Kidney epithelial cell (primary cell): Measurements from ENCODE around the gene GGCX. TPM values are rescaled to one million over a fixed set of nuclear protein-coding genes. Genes with fewer than 3 reads are reported as not detected.
A peak's percentile ranks its signal among the peaks of the same experiment; 100 is the strongest.

Experiments used
- DNase-seq: peaks from one replicate; pipeline ENCODE4 v3.0.0-alpha.2; 2010; ENCODE audit warnings: low read depth
- H3K27me3 ChIP-seq: 2 replicates; pipeline ENCODE4 v1.6.0; 2011; ENCODE audit warnings: low read length; ENCODE audit not compliant: control insufficient read depth, insufficient read depth
- H3K36me3 ChIP-seq: 2 replicates; pipeline ENCODE4 v1.5.1; 2011; ENCODE audit warnings: low read length; ENCODE audit not compliant: control insufficient read depth, insufficient read depth
- H3K4me3 ChIP-seq: 2 replicates; pipeline ENCODE4 v1.5.1; 2011; ENCODE audit warnings: low read depth, mild to moderate bottlenecking, control low read depth, low read length
- CTCF ChIP-seq: IDR thresholded peaks from 2 replicates; pipeline ENCODE4 v1.5.1; 2011; ENCODE audit warnings: mild to moderate bottlenecking, moderate library complexity, low read length, control low read depth, inconsistent platforms; ENCODE audit not compliant: insufficient read depth, poor library complexity, severe bottlenecking
- total RNA-seq: library from RNA; depleted of rRNA; stranded (reverse); fragments of >200 nt; gene quantifications from 2 replicates; pipeline ENCODE4 v1.2.3, GENCODE V29; 2015

Gene GGCX
- total RNA-seq, 1 donor from 2014 or later, result 25.7 TPM

DNA sequence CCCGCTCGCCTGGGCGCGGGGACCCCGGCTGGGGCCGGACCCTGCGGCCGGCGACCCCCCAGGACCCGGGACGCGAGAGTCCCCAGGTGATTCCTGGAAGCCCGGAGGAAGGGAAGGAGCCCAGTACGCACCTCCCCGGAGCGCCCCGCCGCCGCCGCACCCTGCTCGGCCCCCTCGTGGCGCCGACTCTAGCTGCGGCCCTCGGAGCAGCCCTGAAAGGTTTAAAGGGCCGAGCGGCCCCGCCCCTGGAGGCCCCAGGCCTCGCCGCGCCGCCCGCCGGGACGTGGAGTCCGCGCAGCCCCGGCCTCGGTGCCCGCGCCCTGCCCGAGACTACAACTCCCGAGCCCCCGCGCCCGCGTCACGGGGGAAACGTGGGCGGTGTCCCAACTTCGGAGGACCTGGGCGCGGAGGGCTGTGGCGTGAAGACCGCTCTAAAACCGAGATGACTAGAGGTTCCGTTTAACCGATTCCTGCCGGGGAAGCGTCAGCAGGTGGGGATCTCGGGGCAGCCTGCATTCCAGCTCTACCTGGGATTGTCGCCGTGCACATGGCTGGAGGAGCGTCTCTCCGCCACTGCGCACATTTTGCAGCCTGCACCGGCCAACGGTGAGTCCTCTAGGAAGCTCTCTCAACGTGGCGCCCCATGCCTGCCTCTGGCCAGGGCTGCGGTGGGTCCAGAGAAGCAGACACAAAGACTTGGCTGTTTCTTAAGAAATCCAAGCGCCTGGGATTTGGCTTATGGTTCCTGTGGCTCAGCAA is 41.4 kb upstream of the GGCX start, which contains the start of gene TMEM150A:
TMEM150A (minus strand) TSS at position 223 of the 759 bp plus-strand sequence. CDS start 750 bp downstream, outside the sequence.
- TF ChIP-seq CTCF, result peak; percentile 10
- DNase-seq, result peak; percentile 63
- Histone ChIP-seq H3K36me3 (no peaks in the 10 kb centered on the region), H3K27me3 (no peaks in the 10 kb centered on the region), H3K4me3 (peak within 1 kb of the TSS; percentile 61)

- Histone ChIP-seq H3K27me3 (no peaks in the 10 kb centered on the region), H3K36me3 (no peaks in the 10 kb centered on the region), H3K4me3 (peak overlapping the region; percentile 61)
- DNase-seq, result no peak
- TF ChIP-seq CTCF, result no peak
Measured at GRCh38 chr2:85601771-85602475, 40.6 kb upstream of the GGCX start.

DNA sequence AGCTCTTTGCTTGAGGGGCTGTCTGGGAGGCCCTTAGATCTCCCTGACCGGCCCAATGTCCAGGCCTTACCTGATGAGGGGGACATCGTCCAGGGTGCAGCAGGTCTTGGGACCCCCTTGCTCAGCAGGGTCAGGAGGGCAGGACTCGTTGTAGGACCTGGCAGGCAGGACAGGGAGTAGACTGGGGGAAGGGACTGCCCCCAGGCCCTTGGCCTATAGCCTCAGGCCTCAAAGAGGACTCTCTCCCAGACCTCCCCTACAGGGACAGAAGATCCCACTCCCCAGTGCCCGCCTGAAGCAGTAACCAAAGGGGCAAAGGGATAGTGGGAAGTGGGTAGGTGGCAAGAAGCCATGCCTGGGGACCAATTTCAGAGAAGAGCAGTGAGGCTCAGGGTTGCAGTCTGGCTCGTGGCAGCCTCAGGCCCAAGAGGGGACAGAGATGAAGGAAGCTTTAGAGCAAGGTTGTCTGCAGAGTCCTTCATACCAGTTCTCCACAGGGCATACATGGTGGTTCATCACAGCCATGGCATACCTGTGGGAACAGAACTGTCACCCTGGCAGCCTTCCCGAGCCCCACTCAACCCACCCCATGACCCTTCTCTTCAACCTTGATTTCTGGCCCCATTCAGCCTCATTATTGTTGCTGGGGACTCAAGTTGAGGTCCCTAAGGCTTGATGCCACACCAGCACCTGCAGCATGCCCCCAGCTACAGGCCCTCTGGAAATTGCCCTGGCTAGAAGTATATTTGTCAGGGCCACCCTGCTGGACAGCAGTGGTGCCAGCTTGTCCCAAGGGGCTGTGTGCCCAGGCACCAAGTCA is 39.9 kb upstream of the GGCX start:
- H3K36me3 ChIP-seq, result no peaks in the 10 kb centered on the region

DNA sequence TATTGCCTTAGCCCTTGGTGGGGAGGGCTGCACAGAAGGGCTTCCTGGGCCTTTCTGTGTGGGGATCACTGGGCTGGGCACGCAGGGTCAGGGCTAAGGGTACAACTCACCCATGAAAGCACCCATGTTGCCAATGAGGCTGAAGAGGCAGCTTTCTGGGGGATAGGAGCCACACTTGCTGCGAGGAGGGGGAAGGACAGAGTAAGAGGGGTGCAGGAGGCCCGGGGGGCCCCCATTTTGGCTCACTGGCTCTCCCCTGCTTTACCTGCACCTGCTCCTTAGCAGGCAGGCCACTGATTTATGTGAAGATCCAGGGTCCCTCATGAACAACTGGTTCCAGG is 38.9 kb upstream of the GGCX start:
- Histone ChIP-seq H3K27me3 (no peaks in the 10 kb centered on the region), H3K36me3 (no peaks in the 10 kb centered on the region), H3K4me3 (no peak overlapping the region)
- no peak for DNase-seq
- no peak for TF ChIP-seq CTCF

More for the DNA sequence above, 39.9 kb upstream of the GGCX start:
- Histone ChIP-seq H3K27me3 (no peaks in the 10 kb centered on the region), H3K4me3 (peak overlapping the region; percentile 61)
- no peak for DNase-seq
- TF ChIP-seq CTCF, result no peak

DNA sequence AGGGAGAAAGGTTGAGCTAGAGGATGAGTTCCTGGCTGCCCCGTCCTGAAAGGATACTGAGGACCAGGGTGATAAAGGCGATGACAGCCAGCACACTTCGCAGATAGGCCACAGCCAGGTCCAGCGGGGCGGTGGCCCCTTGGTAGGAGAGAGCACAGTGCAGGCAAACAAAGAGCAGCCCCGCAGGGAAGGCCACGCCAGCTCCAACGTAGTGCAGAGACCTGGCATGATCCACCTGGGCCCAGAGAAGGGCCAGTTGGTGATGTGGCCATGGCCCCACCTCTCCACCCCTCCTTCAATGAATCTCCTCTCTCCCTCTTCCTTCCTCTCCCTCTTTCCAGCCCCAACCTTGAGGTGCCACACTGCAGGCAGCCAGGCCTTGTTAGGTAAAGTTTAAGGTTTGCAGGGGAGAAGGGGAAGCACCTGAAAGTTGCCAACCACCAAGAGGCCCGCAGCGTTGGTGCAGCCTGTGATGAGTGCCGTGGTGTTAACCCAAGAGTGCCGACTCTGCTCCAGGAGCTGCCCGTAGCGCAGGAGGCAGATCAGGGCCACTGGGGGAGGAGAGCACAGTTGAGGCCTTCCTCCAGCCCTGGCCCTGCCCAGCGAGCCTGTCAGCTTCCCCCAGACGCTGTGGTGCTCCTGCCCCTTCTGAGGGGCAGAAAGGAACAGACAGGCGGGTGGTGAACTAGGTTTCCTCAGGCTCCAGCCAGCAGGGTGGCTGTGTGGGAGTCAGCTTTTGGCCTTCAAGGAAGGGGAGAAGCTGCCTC is 38.4 kb upstream of the GGCX start:
- no peak overlapping the region for H3K4me3 ChIP-seq
- no peaks in the 10 kb centered on the region for H3K27me3 ChIP-seq
- no peak for DNase-seq
- TF ChIP-seq CTCF, result no peak
- no peaks in the 10 kb centered on the region for H3K36me3 ChIP-seq
